H7 (cell line): ENCODE data around the gene YEATS2. TPM values are rescaled to one million over a fixed set of nuclear protein-coding genes. Genes with fewer than 3 reads are reported as not detected.
"Not testable (repeated sequence)": the region's sequence is repeated elsewhere in the genome, so short reads cannot be mapped to it uniquely, and the experiment has no call there.

Source experiments
- DNase-seq: peaks from one replicate; pipeline ENCODE4 v3.0.0; 2012
- H3K27me3 ChIP-seq: 2 replicates; pipeline ENCODE4 v1.6.0; 2011; ENCODE audit warnings: mild to moderate bottlenecking, low read length; ENCODE audit not compliant: control insufficient read depth, insufficient read depth
- H3K36me3 ChIP-seq: replicated peaks from 2 replicates; pipeline ENCODE4 v1.5.1; 2011; ENCODE audit warnings: low read length; ENCODE audit not compliant: control insufficient read depth, insufficient read depth
- H3K4me3 ChIP-seq: 2 replicates; pipeline ENCODE4 v1.5.1; 2011; ENCODE audit warnings: low read depth, mild to moderate bottlenecking, control low read depth, low read length, moderate library complexity; ENCODE audit not compliant: insufficient read depth
- total RNA-seq: library from RNA; depleted of rRNA; stranded (reverse); fragments of >200 nt; shearing (Covaris generic); gene quantifications from 2 replicates; pipeline ENCODE4 v1.2.3, GENCODE V29; 2014

Gene YEATS2
- total RNA-seq, 1 experiment from 2014 or later = 46.5 TPM

GRCh38 chr3:183777016-183777618 lies 79.5 kb downstream of the YEATS2 start:
- H3K27me3 ChIP-seq = no peaks in the 10 kb centered on the region
- no peak overlapping the region for H3K4me3 ChIP-seq
- peaks cover 36% of the 10 kb centered on the region for H3K36me3 ChIP-seq
- no peak for DNase-seq

DNA sequence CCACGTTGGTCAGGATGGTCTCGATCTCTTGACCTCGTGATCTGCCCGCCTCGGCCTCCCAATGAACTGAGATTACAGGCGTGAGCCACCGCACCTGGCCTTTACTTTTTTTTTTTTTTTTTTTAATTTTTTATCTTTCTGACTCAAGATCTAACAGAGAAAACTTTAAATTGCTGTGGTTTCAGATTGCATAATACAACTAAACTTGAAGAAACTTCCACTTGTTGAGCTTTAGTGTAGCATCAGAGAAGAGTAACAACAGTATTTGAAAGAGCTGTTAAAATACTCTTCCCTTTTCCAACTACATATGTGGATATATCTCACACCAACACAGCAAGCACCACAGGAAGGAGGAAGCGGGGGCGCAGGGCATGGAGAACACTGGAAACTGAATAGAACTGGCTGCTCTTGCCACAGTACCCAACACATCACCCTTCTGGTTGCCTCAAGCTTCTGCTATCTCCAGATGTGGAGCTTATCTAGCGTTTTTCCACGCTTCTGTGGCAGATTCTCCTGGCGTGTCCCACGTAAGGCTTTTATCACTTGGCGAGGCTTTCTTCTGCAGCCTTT lies 82.4 kb downstream of the YEATS2 start:
- Histone ChIP-seq H3K36me3 (peaks cover 21% of the 10 kb centered on the region), H3K27me3 (no peaks in the 10 kb centered on the region), H3K4me3 (no peak overlapping the region)
- DNase-seq = no peak

- DNase-seq = no peak
- Histone ChIP-seq H3K36me3 (peaks cover 24% of the 10 kb centered on the region), H3K27me3 (no peaks in the 10 kb centered on the region), H3K4me3 (no peak overlapping the region)
These were observed 83.6 kb downstream of the YEATS2 start for GRCh38 chr3:183781246-183781645.

DNA sequence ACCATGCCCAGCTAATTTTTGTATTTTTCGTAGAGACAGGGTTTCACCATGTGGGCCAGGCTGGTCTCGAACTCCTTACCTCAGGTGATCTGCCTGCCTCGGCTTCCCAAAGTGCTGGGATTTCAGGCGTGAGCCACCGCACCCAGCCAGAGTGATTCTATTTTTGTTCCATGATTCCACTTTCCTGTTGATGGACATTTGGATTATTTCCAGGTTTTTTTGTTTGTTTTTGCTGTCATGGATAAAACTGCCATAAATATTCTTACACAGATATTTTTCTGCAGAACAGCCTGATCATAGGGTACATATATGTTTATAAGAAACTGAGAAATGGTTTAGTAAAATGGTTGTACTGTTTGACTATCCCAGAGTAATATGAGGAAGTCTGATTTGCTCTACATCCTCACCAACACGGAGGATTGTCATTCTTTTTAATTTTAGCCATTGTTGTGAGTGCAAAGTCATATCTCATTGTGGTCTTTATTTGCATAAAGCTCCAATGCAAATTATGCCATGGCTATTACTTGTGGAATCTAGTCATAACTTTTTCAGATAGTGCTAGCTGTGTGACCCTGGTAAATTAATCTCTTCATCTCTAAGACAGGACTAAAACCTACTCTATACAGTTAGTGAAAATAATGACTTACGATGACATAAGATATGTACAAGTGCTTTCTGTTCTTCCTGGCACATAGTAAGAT lies 85.1 kb downstream of the YEATS2 start:
- no peak for DNase-seq
- H3K27me3 ChIP-seq = no peaks in the 10 kb centered on the region
- no peak overlapping the region for H3K4me3 ChIP-seq
- H3K36me3 ChIP-seq = peaks cover 24% of the 10 kb centered on the region

- H3K36me3 ChIP-seq = peaks cover 21% of the 10 kb centered on the region
- H3K27me3 ChIP-seq, DNase-seq: not testable (repeated sequence)
These were observed 86.9 kb downstream of the YEATS2 start for GRCh38 chr3:183784503-183784902.

DNA sequence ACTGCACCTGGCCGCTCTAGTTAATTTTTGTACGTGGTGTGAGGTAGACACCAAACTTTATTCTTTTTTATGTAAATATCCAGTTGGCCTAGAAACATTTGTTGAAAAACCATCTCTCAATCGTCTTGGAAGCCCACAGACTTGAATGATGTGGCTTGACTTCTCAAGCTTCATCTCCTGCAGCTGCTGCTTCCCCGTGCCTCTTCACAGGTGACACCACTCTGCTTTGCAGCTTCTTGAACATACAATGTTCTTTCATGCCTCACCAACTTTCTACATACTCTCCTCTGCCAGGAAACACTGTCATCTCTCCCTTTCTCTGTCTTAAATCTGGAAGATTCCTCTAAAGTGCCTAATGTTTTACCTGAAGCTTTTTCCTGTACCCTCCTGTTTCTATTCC lies 92.2 kb downstream of the YEATS2 start:
- H3K4me3 ChIP-seq = no peak overlapping the region
- peaks cover 28% of the 10 kb centered on the region for H3K36me3 ChIP-seq
- no peak for DNase-seq
- H3K27me3 ChIP-seq = no peaks in the 10 kb centered on the region

More at GRCh38 chr3:183784503-183784902, 86.9 kb downstream of the YEATS2 start:
- not testable (repeated sequence) for H3K4me3 ChIP-seq

DNA sequence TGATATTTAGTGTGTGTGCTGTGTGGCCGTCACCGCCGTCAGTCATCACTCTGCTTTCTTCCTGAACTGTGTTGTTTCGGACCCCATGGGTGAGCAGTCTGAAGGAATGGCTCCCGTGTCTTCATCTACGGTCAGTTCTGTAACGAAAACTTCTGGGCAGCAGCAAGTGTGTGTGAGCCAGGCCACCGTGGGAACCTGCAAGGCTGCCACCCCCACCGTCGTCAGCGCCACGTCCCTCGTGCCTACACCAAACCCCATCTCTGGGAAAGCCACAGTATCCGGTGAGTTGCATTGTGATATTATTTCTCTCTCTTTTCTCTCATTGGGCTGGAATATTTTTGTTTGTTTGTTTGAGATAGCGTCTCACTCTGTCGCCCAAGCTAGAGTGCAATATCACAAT lies 93.1 kb downstream of the YEATS2 start:
- H3K36me3 ChIP-seq = peaks cover 28% of the 10 kb centered on the region
- H3K4me3 ChIP-seq = no peak overlapping the region
- no peak for DNase-seq
- H3K27me3 ChIP-seq = no peaks in the 10 kb centered on the region

DNA sequence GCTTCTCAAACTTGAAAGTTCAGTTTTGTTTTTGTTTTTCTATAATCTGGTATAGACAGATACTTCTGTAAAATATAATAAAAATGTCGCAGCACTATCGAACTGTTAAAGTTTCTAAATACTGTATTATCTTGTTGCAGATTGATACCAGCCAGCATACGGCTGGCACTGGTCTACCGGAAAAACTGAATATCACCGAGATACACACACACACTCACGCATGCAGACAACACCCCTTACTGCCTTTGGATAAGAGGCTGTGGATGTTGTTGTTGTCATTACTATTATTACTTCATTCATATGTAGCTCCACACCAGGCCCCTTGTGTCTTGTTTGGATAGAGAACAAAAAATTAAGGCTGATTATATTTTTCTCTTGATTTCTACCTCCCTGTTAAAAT lies 95.4 kb downstream of the YEATS2 start:
- H3K4me3 ChIP-seq = no peak overlapping the region
- peaks cover 19% of the 10 kb centered on the region for H3K36me3 ChIP-seq
- no peak for DNase-seq
- no peaks in the 10 kb centered on the region for H3K27me3 ChIP-seq

GRCh38 chr3:183794452-183794851 lies 96.9 kb downstream of the YEATS2 start:
- DNase-seq = no peak
- Histone ChIP-seq H3K27me3 (no peaks in the 10 kb centered on the region), H3K4me3 (no peak overlapping the region), H3K36me3 (peaks cover 30% of the 10 kb centered on the region)

DNA sequence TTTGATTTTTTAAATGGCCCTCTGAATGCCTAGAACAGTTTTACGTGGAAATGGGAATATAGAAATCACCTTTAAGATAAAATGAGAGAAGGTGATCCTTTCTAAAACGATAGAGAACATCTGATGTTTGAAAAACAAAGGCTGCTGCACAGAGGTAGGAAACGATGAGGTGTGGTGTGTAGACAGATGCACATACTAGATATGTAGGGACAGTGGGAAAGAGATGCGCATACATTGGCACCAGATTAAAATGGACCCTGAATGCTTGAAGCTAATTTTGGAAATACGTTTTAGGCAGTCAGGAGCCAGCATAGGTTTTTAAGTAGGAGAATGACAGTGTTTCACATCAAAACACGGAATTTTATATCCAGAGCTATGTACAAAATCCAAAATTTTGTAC lies 98.8 kb downstream of the YEATS2 start:
- Histone ChIP-seq H3K27me3 (no peaks in the 10 kb centered on the region), H3K36me3 (peaks cover 34% of the 10 kb centered on the region), H3K4me3 (no peak overlapping the region)
- no peak for DNase-seq

DNA sequence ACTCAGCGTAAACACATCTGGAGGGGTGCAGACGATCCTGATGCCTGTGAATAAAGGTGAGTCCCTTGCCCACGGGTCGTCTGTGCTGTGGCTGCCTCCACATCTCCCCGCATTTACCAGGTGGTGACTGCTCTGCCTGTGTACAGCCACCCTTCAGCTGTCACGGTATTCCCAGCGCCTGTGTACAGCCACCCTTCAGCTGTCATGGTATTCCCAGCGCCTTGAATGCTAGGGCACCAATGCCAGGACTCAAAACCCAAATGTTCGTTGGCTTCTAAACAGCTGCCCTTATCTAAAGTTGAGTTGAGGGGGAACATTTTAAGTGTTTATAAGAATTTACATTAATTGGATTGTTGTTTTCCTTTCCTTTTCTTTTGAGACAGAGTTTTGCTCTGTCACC lies 100.4 kb downstream of the YEATS2 start:
- peaks cover 39% of the 10 kb centered on the region for H3K36me3 ChIP-seq
- no peaks in the 10 kb centered on the region for H3K27me3 ChIP-seq
- no peak for DNase-seq
- H3K4me3 ChIP-seq = no peak overlapping the region

DNA sequence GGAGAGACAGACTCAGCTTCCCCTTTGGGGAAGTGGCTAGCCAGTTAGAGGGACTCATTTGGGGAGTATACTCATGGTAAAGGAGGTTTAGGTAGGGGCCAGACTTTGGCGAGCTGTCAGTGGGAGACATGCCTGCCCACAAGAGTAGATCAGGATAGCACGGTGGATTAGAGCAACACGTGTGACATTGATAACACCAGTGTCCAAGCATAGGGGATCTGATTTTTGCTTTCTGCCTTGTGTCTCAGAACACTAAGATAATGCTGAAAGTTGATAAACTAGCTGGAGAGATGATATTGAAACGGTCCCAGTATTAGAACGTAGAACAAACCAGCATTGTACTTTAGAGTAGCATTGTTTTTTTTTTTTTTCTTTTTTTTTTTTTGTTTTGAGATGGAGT lies 101.9 kb downstream of the YEATS2 start:
- H3K36me3 ChIP-seq = peaks cover 45% of the 10 kb centered on the region
- DNase-seq = no peak
- H3K4me3 ChIP-seq = no peak overlapping the region
- no peaks in the 10 kb centered on the region for H3K27me3 ChIP-seq

DNA sequence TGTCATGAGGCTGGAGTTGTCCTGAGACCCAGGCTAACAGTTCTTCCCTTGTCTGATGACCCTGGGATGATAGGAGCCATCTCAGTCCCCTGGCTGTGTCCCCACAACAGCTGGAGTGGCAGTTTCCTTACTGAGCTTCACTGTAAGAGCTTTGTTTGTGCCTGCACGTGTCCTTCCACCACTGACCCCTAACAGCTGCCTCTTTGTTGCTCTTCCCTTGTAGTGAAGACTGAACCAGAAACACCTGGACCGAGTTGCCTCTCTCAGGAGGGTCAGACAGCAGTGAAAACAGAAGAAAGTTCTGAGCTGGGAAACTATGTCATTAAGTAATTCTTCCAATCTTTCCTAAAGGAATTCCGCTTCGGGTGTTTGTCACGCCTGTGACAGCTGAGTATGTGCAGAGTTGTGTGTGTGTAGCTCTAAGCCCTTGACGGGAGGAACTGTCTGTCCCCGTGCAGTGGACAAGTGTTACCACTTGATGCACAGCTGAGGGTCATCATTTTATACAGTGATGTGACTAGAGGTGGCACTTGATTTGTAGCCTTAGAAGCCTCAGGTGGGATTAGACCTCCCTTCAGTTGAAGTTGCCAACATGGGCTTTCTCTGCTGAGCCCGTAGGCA lies 102.8 kb downstream of the YEATS2 start:
- H3K36me3 ChIP-seq = peaks cover 49% of the 10 kb centered on the region
- no peaks in the 10 kb centered on the region for H3K27me3 ChIP-seq
- DNase-seq = no peak
- H3K4me3 ChIP-seq = no peak overlapping the region

- no peaks in the 10 kb centered on the region for H3K27me3 ChIP-seq
- peaks cover 57% of the 10 kb centered on the region for H3K36me3 ChIP-seq
- no peak overlapping the region for H3K4me3 ChIP-seq
- no peak for DNase-seq
These were observed 104.0 kb downstream of the YEATS2 start for GRCh38 chr3:183801601-183802000.

GRCh38 chr3:183802989-183803388 lies 105.4 kb downstream of the YEATS2 start:
- no peak overlapping the region for H3K4me3 ChIP-seq
- no peak for DNase-seq
- H3K36me3 ChIP-seq = peaks cover 63% of the 10 kb centered on the region
- no peaks in the 10 kb centered on the region for H3K27me3 ChIP-seq
